Loucy (cell line): ENCODE measurements around the gene LRRC75B.

Experiments
- H2AFZ ChIP-seq: fragments of 200-600 bp; sonication (generic); 2 replicates; pipeline ENCODE4 v1.6.0; 2016; ENCODE audit warnings: antibody characterized with exemption, mild to moderate bottlenecking, low read length, moderate library complexity
- H3F3A ChIP-seq: fragments of 200-600 bp; 2 replicates; pipeline ENCODE4 v1.6.0; 2016; ENCODE audit warnings: antibody characterized with exemption, low read depth, mild to moderate bottlenecking
- H3K27me3 ChIP-seq: fragments of 200-600 bp; sonication (generic); 2 replicates; pipeline ENCODE4 v1.6.1; 2014; ENCODE audit warnings: low read length, mild to moderate bottlenecking; ENCODE audit not compliant: insufficient read depth, poor library complexity, severe bottlenecking
- H3K36me3 ChIP-seq: fragments of 200-600 bp; sonication (generic); 2 replicates; pipeline ENCODE4 v1.6.1; 2016; ENCODE audit warnings: low read length; ENCODE audit not compliant: insufficient read depth
- H3K4me1 ChIP-seq: fragments of 200-600 bp; sonication (generic); 2 replicates; pipeline ENCODE4 v1.5.1; 2014; ENCODE audit warnings: low read length, mild to moderate bottlenecking; ENCODE audit not compliant: insufficient read depth, poor library complexity, severe bottlenecking
- H3K4me2 ChIP-seq: fragments of 200-600 bp; sonication (generic); 2 replicates; pipeline ENCODE4 v1.6.0; 2014; ENCODE audit warnings: antibody characterized with exemption, low read length, low read depth, mild to moderate bottlenecking; ENCODE audit not compliant: poor library complexity, severe bottlenecking
- H3K4me3 ChIP-seq: fragments of 200-600 bp; sonication (generic); 2 replicates; pipeline ENCODE4 v1.5.1; 2014; ENCODE audit warnings: low read length, mild to moderate bottlenecking, mixed read lengths; ENCODE audit not compliant: poor library complexity, severe bottlenecking
- H3K79me2 ChIP-seq: fragments of 200-600 bp; sonication (generic); 2 replicates; pipeline ENCODE4 v1.6.1; 2014; ENCODE audit warnings: low read length; ENCODE audit not compliant: insufficient read depth
- H3K9ac ChIP-seq: fragments of 200-600 bp; sonication (generic); 2 replicates; pipeline ENCODE4 v1.6.0; 2014; ENCODE audit warnings: mild to moderate bottlenecking, low read depth, low read length, moderate library complexity; ENCODE audit not compliant: poor library complexity, severe bottlenecking
- H3K9me2 ChIP-seq: fragments of 200-600 bp; sonication (generic); replicated peaks from 2 replicates; pipeline ENCODE4 v1.6.1; 2016; ENCODE audit warnings: low read depth, low read length, mixed read lengths
- H3K9me3 ChIP-seq: fragments of 200-600 bp; sonication (generic); 2 replicates; pipeline ENCODE4 v1.6.1; 2014; ENCODE audit warnings: mild to moderate bottlenecking, antibody characterized with exemption, low read length, low read depth; ENCODE audit not compliant: insufficient read depth
- H4K20me1 ChIP-seq: fragments of 200-600 bp; sonication (generic); 2 replicates; pipeline ENCODE4 v1.6.0; 2014; ENCODE audit warnings: antibody characterized with exemption, low read length, mild to moderate bottlenecking; ENCODE audit not compliant: insufficient read depth, poor library complexity, severe bottlenecking
- CTCF ChIP-seq: fragments of 200-600 bp; sonication (generic); conservative IDR thresholded peaks from 2 replicates; pipeline ENCODE4 v1.5.1; 2014; ENCODE audit warnings: mild to moderate bottlenecking, antibody characterized with exemption, low read length
- EZH2phosphoT487 ChIP-seq: fragments of 200-600 bp; IDR thresholded peaks from 2 replicates; pipeline ENCODE4 v1.6.1; 2018; ENCODE audit warnings: antibody characterized with exemption, mild to moderate bottlenecking, moderate library complexity, borderline replicate concordance

The LRRC75B gene

GRCh38 chr22:24564376-24565058 is 28.4 kb downstream of the LRRC75B start:
- peak overlapping the region; percentile 68 for H3K4me2 ChIP-seq
- H3K4me3 ChIP-seq: no peak overlapping the region
- H2AFZ ChIP-seq: no peak overlapping the region
- peaks cover 83% of the 10 kb centered on the region for H3K79me2 ChIP-seq
- no peaks in the 10 kb centered on the region for H3K9me2 ChIP-seq
- H3K9ac ChIP-seq: peak overlapping the region; percentile 50
- H3K36me3 ChIP-seq: peaks cover 74% of the 10 kb centered on the region; the same call in 1 of the 2 replicates
- H4K20me1 ChIP-seq: peaks cover 77% of the 10 kb centered on the region
- peaks cover 31% of the 10 kb centered on the region for H3K4me1 ChIP-seq
- H3F3A ChIP-seq: no peaks in the 10 kb centered on the region
- H3K9me3 ChIP-seq: no peaks in the 10 kb centered on the region
- no peaks in the 10 kb centered on the region for H3K27me3 ChIP-seq
- TF ChIP-seq EZH2phosphoT487 (no peak), CTCF (no peak)

- TF ChIP-seq EZH2phosphoT487: no peak
- TF ChIP-seq CTCF: no peak
- Histone ChIP-seq H3K4me3 (peak overlapping the region; percentile 40), H3K27me3 (no peaks in the 10 kb centered on the region), H3F3A (no peaks in the 10 kb centered on the region), H3K4me2 (peak overlapping the region; percentile 68), H3K9me3 (no peaks in the 10 kb centered on the region), H4K20me1 (peaks cover 84% of the 10 kb centered on the region), H2AFZ (no peak overlapping the region), H3K36me3 (peaks cover 76% of the 10 kb centered on the region; the same call in 1 of the 2 replicates), H3K4me1 (peaks cover 41% of the 10 kb centered on the region), H3K79me2 (peaks cover 96% of the 10 kb centered on the region), H3K9me2 (no peaks in the 10 kb centered on the region), H3K9ac (peak overlapping the region; percentile 50)
Measured at GRCh38 chr22:24563246-24563645, 29.6 kb downstream of the LRRC75B start.

- H3K79me2 ChIP-seq: peaks cover 89% of the 10 kb centered on the region
- H3K4me1 ChIP-seq: peaks cover 58% of the 10 kb centered on the region
- H2AFZ ChIP-seq: no peak overlapping the region
- H3K4me3 ChIP-seq: peak overlapping the region; percentile 97
- TF ChIP-seq EZH2phosphoT487 (no peak), CTCF (no peak)
- peak overlapping the region; percentile 98 for H3K9ac ChIP-seq
- H3K36me3 ChIP-seq: peaks cover 50% of the 10 kb centered on the region
- no peaks in the 10 kb centered on the region for H3F3A ChIP-seq
- no peaks in the 10 kb centered on the region for H3K9me3 ChIP-seq
- no peaks in the 10 kb centered on the region for H3K9me2 ChIP-seq
- H4K20me1 ChIP-seq: peaks cover 81% of the 10 kb centered on the region
- H3K27me3 ChIP-seq: peaks cover 4% of the 10 kb centered on the region
- peak overlapping the region; percentile 93 for H3K4me2 ChIP-seq
Measured at GRCh38 chr22:24559471-24559870, 33.4 kb downstream of the LRRC75B start.
